Right lobe of liver (tissue), 4 donors: Measurements from ENCODE around the gene SOWAHB.

ENCODE experiments used
- CTCF ChIP-seq, 4 donors: fragments of 200-600 bp in 3 of 4; fragments of 450-650 bp in 1 of 4; IDR thresholded peaks; one replicate each; pipeline versions ENCODE4 v1.5.1 to v1.8.0; 2016 to 2022; ENCODE audit warnings: antibody characterized with exemption in 4 of 4, mild to moderate bottlenecking in 2 of 4
- POLR2A ChIP-seq: fragments of 450-650 bp; IDR thresholded peaks from one replicate; pipeline ENCODE4 v1.6.1; 2017; ENCODE audit warnings: antibody characterized with exemption, mild to moderate bottlenecking
- donor health status: DM: no; HTN: no; CAD: no.
- donor health status: DM: no; HTN: no; CAD: no.
- donor health status: DM: no; HTN: yes; CAD: no.

- TF ChIP-seq CTCF (IDR thresholded peaks at IDR 0.05): no peak
- TF ChIP-seq POLR2A: no peak
Observed at GRCh38 chr4:76882630-76883029, 15.3 kb downstream of the SOWAHB start.
